ENCODE results near the gene AUTS2.
"Not testable (repeated sequence)": the region's sequence is repeated elsewhere in the genome, so short reads cannot be mapped to it uniquely, and the experiment has no call there.

AUTS2 gene

DNA sequence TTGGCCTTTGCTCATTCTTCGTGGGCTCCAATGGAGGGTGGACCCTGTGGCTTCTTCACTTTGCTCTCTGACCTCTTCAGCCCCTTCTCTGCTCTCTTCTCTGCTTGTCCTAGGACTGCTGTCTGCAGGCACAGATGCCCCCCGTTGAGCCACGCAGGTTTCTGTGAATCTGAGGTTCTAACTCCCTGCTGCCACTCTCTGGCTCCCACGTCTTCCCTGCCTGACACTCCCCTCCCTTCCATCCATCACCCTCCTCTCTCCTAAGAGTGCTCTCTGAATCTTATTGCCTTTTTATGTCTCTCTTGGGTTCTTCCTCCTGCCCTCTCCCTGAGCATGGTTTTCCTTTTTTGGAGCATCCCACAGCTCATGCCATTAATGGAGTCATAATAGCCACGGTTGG is 1034.1 kb downstream of the AUTS2 start:
- DNase-seq, result no peak

DNA sequence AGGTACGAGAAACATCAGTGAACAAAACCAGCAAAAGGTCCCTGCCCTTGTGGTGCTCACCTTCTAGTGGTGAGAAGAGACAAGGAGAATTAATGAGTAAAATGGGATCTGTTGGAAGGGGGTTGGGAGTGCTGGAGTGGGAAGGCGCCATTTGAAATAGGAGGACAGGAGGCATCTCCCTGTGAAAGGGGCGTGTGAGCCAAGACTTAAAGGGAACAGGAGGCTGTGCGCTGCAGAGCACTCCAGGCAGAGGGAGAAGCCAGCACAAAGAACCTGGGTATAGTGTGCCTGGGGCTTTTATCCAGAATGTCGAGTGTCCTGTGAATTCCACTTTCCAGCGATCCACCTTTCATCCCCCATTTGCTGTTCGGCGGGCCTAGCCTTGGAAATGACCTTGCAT is 1035.8 kb downstream of the AUTS2 start:
- no peak for DNase-seq

DNA sequence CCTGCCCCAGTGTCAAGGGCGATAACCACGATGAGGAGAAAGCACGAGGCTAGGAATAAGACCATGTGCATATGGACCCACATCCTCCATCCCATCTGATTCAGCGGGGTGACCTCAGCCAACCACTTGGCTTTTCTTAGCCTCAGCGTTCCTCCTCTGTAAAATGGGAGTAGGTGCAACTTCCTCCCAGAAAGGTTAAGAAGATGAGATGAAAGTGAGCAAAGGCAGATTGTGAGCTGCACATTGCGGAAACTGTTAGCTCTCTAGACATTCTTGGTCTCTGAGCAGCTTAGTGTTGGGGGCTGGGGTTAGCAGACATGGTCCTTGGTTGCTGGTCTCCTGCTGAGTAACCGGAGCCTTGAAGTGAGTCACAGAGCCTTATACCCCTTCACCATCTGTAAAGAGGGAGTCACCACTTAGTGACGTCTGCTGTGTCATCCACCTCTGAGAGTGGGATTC is 1036.4 kb downstream of the AUTS2 start:
- DNase-seq, result no peak

DNA sequence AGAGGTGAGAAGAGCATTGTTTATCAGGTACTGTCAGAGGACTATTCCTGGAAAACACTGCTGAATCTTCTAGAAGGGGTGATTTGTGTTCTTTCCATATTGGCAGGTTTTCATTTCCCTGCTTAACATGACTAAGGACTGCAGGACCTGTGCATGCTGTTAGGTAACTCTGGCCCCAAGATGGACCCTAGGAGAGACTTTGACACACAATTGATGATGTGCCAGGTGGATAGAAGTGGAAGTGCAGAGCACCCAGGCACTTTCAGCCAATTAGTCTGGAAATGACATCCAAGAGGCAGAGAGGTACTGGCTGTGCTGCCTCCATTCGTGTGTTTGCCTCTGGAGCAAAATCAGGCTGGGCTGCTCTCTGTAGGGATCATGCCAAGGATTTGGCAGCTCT is 1037.4 kb downstream of the AUTS2 start:
- DNase-seq, result no peak

DNA sequence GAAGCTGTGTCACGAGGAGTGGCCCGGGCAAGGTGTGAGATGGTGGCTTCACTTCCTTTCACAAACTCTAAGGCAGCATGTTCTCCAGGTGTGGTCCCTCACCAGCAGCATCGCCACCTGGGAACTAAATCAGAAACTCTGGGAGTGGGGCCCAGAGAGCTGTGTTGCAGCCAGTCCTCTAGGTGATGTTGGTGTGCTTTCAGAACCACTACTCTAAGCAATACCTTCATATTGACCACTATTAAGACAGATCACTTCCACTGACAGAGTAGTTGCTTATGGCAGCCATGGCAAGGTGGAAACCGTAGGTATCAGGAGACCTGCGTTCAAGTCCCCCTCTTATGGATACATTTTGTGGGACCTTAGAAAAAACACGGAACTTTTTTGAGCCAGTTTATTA is 1037.9 kb downstream of the AUTS2 start:
- no peak for DNase-seq

DNA sequence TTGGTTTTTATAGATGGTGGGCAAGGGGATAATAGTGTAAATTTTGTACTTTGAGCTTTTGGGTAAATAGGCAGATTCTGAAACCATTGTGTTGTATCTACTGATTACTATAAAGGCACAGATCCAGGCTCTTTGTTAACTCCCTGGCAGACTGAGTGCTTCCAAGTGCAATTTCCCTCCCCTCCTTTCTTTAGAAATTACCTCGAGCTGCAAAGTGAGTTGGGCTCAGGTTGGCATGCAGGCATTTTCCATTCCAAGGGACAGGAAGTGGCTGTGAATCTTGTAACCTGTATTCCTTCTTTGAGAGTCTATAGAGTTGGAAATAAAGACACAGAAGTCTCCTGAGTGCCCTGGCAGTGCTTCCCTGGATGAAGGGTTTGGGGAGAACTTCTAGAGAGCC is 1039.5 kb downstream of the AUTS2 start:
- DNase-seq, result no peak

DNA sequence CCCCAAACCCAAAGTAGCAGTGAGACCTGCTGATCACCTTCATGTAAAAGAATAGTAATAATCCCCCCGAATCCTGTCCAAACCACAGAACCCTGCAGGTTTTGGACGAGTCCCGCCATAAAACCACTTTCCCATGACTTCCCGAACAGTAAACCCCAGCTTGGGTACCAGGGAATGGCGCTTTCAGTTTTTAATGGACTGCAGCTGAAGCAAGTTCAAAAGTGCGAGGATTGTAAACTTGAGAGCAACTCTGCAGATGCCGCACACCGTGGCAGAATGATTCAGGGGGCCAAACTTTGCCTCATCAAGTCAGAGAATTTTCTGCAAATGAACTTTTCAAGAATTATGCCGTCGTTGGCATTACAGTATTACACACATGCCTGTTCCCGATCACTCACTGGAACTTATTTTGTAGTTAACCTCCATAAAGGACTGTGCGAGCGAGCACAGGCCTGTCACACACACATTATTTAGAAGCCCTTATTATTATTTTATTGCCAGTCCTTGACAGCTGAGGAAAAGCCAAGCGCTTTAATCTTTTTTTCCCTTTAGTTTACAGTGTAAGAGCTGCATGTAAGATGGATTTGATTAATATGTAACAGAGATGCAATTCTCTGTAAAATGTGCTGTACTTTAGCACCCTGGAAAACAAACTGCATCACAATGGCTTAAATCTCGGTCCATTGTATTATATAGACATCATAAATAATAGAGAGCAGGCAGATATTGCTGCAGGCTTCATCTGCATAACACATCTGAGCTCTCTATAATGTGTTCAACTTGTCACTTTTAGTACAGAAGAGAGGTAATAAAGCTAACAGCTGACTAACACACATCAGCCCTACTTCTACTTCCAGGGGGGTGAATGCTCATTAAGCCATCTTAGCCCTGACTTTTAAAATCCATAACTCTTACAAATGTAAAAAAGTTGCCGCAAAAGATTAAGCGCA is 1040.2 kb downstream of the AUTS2 start:
- no peak for DNase-seq

DNA sequence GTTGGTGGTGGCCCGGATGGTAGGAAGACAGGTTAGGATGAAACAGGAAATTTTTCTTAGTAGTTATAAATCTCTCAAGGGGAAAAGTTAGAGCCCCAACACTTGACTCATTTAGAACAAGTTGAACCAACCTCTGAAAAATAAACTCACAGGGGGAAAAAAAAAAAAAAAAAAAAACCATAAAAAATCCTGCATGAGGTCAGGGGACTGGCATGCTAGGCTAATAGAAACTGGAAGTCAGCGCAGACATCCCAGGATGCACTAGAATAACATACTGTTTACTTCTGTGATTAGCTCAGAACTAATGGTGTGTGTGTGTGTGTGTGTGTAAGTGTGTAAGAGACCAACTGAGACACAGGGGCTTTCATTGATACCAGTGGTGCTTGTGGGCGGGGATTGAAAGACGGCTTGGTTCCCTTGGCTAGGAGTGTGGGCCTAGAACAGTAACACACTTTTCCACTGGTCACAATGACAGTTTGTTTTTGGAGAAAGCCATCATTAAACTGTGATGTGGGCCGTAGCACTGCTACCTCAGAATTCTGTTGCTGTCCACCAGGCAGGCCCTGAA is 1042.1 kb downstream of the AUTS2 start:
- DNase-seq, result no peak

DNA sequence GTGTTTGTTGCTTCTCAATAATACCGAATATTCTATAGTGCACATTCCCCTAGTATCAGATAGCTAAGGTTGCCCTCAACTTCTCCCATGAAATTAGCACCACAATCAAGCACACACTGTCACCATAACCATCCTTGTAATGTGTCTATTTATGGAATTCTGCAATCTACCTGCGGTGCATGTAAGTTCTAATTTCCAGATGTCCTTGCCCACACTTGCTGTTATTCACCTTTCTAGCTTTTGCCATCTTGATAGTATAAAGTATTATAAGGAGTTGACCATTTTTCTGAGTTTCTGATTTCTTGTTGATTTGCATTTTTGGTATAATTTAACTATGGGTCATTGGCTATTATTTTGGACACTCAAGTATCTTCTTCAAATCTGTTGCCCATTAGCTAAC is 1043.6 kb downstream of the AUTS2 start:
- DNase-seq, result no peak

DNA sequence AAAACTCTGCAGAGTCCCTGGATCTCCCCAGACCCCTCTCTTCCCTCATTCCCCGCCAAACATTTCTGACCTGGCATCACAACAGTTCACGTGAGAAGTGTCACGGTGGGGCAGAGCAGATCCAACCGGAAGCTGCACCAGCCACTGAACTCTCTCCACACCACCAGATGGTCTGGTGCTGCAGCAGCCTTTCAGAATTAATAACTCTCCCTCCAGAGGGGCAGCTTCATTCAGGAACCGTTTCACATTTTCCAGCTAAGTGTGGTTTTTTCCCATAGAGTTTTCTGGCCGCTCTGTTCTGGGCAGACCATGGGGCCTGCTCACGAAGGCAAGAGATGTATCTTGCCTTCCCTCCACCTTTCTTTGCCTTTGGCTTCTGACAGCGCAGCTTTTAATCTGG is 1047.0 kb downstream of the AUTS2 start:
- DNase-seq, result no peak

DNA sequence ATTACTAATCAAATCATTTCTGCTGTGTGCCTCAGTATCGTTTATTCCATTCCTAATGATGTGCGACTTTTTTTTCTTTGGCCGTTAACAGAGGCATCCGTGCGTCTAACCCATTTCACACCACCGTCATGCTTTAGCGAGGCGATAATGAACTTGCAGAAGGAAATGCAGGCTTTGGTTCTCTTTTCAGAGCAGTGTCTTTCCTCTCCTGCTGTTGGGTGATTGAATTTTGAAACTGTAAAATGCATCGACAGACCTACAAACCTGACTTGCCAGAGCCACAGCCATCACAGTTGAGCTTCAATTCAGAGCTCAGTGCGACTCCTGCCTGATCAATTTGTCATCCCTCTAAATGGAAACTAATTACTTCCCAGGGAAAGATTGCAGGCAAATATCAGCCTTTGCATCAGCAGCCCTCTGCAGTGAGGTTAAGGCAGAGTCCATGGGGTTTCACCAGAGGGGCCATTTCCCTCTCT is 1047.6 kb downstream of the AUTS2 start:
- no peak for DNase-seq

DNA sequence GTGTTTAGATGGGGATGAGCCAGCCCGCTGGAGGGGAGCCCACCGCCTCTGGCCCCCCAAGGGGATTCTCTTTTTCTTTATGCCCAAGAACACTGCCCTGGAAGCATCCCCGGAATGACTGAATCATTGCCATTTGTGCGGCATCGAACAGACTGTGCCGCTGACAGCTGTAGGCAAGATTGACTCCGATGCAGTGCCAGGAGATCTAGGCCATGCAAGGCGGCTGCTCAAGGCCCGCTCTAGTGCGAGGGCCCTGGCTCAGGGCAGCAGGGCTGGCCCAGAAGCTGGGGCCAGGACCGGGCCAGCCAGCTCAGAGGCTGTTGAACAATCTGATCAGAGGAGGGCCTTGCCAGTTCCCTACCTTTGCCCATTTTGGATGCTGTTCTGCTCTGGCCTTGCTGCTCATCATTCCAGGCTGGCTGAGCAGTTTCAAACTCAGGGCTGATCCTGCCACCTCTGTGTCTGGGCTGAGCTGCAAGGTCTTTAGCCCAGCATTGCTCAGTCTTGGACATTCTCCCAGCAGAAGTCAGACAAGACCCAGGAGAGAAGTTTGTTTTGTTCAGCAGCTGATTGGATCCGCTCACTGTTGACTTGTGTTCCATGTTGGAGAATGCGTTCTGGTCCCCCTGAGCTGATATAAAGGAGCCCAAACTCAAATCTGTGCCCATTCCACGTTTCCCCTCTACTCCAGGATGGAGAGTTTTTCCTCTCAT is 1048.4 kb downstream of the AUTS2 start:
- DNase-seq, result no peak

DNA sequence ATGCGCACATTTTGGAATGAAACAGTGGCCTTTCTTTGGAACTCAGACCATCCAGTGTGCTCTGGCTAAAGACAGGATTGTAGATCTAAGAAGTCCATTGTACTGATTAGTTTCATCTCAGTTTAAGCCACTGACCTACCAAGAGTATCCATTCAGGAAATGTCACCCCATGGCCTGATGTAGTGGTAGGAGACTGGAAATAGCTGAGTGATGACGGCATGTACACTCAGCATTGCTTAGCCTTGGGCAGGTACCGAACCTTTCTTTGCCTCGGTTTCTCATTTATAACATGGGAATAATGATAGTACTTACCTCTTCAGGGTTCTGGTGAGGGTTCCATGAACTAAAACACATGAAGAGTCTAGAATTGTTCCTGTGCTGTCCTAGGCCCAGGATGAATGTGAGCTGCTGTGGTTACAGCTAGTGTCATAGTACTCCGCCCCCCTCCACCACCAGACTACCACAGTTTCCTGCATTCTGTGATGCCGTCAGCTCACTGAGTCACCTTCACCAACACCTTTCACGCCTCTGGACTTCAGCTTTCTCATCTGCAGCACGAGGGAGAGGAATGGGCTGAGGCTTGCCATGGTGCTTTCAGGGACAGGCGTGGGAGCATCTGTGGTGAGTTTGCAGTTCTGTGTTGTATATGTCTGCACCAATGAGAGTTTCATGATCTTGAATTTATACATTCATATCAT is 1049.7 kb downstream of the AUTS2 start:
- DNase-seq, result no peak

DNA sequence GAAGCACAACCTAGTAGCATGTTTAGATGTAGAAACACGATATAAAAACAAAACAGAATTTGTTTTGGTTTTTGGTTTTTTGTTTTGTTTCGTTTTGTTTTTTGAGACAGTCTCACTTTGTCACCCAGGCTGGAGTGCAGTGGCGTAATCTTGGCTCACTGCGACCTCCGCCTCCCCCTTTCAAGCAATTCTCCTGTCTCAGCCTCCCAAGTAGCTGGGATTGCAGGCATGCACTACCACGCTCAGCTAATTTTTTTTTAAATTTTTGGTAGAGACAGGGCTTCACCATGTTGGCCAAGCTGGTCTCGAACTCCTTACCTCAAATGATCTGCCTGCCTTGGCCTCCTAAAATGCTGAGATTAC is 1050.2 kb downstream of the AUTS2 start:
- not testable (repeated sequence) for DNase-seq

DNA sequence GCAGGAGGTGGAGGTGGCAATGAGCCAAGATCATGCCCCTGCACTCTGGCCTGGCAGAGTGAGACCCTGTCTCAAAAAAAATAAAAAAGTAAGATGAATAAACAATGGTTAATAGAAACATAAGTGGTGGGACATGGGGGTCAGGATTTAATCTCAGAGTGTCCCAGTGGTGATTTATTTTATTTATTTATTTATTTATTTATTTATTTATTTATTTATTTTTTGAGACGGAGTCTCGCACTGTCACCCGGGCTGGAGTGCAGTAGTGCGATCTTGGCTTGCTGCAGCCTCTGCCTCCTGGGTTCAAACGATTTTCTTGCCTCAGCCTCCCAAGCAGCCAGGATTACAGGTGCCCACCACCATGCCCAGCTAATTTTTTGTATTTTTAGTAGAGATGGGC is 1051.0 kb downstream of the AUTS2 start:
- no peak for DNase-seq

DNA sequence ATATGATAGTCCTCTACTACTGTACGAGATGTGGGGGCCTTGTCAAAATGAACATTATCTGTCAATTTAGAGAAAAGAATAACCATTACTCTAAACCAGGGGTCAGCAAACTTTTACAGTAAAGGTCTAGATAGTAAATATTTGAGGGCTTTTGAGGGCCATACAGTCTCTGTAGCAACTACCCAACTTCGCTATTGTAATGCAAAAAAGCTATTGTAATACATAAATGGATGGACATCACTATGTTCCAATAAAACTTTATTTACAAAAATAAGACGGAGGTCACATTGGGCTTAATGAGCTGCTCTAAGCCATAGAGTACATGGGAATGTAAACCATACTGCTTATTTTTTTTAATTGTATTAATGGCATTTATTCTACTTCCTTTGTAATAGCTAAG is 1055.9 kb downstream of the AUTS2 start:
- DNase-seq, result no peak

DNA sequence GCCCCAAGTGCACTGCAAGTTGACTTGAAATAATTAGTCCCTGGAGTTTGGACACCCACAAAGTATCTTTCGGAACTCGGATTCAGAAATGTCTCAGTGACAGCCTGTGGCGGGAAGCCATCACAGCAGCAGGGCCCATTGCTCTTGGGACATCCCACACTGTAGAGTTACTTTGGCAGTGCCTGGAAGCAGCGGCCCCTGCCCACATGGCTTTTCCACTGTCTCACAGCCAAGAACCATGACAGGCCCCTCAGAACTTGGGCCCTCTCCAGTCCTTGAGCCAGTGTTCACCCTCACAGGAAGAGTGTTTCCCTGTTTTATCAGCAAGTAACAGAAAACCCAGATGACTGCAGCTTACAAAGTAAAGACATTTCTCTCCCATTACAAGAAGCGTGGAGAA is 1056.7 kb downstream of the AUTS2 start:
- DNase-seq, result no peak

DNA sequence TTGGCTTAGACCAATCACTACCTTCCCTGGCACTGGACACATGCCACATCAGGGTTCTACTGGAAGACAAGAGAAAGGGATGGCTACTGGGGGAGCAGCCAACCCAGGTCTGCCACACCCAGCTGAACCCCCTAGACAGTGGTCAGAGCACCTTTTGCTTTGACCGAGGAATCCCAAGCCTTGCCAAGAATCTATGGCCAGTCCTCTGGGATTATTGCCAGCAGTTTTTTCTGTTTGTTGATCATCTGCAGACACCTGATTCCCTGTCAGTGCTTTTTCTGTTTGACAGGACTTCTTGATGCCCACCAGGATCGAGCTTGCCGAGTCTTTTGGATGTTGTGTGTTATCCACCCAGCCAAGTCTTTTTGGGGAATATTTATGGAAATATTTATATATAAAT is 1057.4 kb downstream of the AUTS2 start:
- DNase-seq, result no peak

DNA sequence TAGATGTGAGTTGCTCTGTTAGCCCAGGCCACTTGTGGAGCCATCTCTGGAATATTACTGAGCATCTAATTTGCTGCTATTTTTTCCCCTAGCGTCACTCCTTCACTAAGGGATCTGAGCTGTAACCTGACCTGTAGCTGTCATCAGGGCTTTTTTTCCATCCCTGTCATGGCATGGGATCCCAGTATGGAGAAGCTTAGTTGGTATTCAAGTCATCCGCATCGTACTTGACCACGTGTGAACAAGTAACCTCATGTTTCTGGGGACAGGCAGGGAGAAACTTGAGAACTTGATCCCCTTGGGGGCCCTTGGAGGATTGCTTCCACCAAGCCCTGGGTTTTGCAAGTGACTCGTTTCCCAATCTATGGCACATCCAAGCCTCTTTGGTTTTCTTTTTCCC is 1059.3 kb downstream of the AUTS2 start:
- DNase-seq, result no peak

DNA sequence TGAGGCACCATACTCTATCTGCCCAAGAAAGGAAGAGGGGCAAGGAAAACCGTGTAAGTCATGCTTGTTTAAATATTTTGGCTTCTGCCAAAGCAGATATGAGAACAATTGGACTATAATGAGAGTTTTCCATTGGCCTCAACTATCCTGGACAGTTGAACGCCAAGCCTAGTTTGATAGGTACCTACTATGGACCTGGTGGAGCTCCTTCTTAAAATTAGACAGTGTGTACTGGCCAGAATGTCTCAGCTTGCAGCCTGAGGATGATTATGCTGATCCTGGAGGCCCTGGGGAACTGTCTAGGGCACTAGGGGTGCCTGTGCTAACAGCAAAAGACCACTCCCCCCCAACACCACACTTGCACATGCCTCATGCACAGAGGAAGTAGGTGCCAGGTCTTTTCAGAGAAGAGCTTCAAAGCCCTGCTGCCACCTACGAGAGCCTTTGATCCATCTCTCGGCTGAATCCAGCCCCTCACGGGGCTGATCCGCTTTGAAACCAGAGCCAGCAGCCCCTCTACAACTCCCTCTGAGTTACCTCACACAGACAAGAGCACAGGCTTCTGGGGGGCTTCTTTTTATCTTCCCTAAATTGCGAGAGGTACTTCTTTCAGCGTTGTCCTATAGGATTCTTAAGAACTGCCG is 1059.8 kb downstream of the AUTS2 start:
- DNase-seq, result no peak

DNA sequence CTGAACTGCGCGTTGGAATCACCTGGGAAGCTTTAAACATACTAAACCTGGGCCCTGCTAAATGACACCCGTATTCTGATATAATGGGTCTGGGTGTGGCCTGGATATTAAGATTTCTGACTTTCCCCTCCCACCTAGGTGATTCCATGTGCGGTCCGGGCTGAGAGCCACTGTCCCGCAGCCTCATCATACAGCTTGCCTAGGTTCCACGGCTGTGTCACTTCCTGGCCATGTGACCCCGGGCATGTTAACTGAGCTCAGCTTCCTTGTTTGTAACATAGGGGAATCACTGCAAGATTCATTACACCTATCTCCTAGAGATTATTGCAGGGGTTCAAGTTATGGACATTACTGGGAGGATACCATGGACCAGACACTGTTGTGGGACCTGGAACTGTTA is 1061.0 kb downstream of the AUTS2 start:
- DNase-seq, result no peak

DNA sequence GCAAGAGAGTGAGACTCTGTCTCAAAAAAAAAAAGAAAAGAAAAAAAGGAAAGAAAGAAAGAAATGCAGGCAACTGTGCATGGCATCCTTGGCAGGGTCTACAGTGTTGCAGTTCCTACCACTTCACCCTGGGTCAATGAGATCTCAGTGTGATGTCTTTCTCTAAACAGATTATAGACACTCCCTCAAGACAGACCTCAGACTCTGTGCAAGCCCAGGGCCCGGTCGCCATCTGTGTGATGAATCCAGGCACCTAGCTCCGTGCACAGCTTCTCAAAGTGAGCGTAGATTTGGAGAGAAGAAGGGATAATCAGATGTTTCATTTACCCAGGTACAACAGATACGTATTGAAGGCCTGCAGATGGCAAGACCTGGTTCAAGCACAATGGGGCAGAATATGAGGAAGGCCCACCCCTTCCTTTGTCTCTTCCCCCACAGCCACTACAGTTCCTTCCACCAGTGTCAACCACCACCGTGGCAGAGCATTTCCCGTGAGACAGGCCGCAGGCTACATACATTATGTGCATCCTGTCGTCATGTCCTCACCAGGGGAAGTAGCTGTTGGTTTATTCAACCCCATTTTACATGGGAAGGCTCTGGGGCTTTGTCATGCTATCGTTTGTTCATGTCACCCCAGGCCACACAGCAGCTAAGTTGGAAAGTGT is 1062.0 kb downstream of the AUTS2 start:
- no peak for DNase-seq
